GM23338 (cell line): ENCODE results near the gene GSTK1. TPM values are rescaled to one million over a fixed set of nuclear protein-coding genes. Genes with fewer than 3 reads are reported as not detected.

Experiments used
- ATAC-seq: fragments of 200-7000 bp; cut with Tn5 transposase; 3 replicates; pipeline ENCODE4 v1.9.1; 2020
- DNase-seq: peaks from one replicate; pipeline ENCODE4 v3.0.0-alpha.2; 2015; ENCODE audit warnings: low spot score
- H2AFZ ChIP-seq: fragments of 200-600 bp; sonication (generic); 2 replicates; pipeline ENCODE4 v1.8.0; 2016; ENCODE audit warnings: antibody characterized with exemption, mild to moderate bottlenecking, moderate library complexity
- H3F3A ChIP-seq: fragments of 200-600 bp; sonication (generic); replicated peaks from 2 replicates; pipeline ENCODE4 v1.8.0; 2017; ENCODE audit warnings: antibody characterized with exemption, mixed run types, low read depth
- H3K27ac ChIP-seq: fragments of 200-600 bp; sonication (generic); 2 replicates; pipeline ENCODE4 v1.6.1; 2016; ENCODE audit warnings: low read depth
- H3K27me3 ChIP-seq: fragments of 200-600 bp; sonication (generic); 2 replicates; pipeline ENCODE4 v1.8.0; 2016; ENCODE audit warnings: mild to moderate bottlenecking, mixed run types, moderate library complexity; ENCODE audit not compliant: insufficient read depth
- H3K36me3 ChIP-seq: fragments of 200-600 bp; sonication (generic); 2 replicates; pipeline ENCODE4 v1.8.0; 2016; ENCODE audit warnings: mild to moderate bottlenecking; ENCODE audit not compliant: insufficient read depth
- H3K4me1 ChIP-seq: fragments of 200-600 bp; sonication (generic); 2 replicates; pipeline ENCODE4 v1.8.0; 2016; ENCODE audit warnings: mild to moderate bottlenecking, moderate library complexity; ENCODE audit not compliant: insufficient read depth
- H3K4me2 ChIP-seq: fragments of 200-600 bp; sonication (generic); 2 replicates; pipeline ENCODE4 v1.7.1; 2017; ENCODE audit warnings: mixed run types
- H3K4me3 ChIP-seq: fragments of 200-600 bp; sonication (generic); 2 replicates; pipeline ENCODE4 v1.6.1; 2016; ENCODE audit warnings: mixed run types
- H3K79me2 ChIP-seq: fragments of 200-600 bp; sonication (generic); replicated peaks from 2 replicates; pipeline ENCODE4 v1.8.0; 2017; ENCODE audit warnings: mild to moderate bottlenecking; ENCODE audit not compliant: insufficient read depth
- H3K9me2 ChIP-seq: fragments of 200-600 bp; sonication (generic); 2 replicates; pipeline ENCODE4 v1.8.0; 2017; ENCODE audit not compliant: insufficient read depth
- H4K20me1 ChIP-seq: fragments of 200-600 bp; sonication (generic); replicated peaks from 2 replicates; pipeline ENCODE4 v1.8.0; 2017; ENCODE audit warnings: mild to moderate bottlenecking; ENCODE audit not compliant: insufficient read depth
- H3K27ac Mint-ChIP-seq: 2 replicates; pipeline ENCODE4 v1.8.0; 2020; ENCODE audit warnings: inconsistent platforms, mild to moderate bottlenecking, moderate library complexity, mixed read lengths
- H3K27me3 Mint-ChIP-seq: 3 replicates; pipeline ENCODE4 v1.8.0; 2022; ENCODE audit warnings: low read depth, mild to moderate bottlenecking, moderate library complexity, mixed read lengths, inconsistent platforms; ENCODE audit not compliant: insufficient read depth, poor library complexity
- H3K36me3 Mint-ChIP-seq: 3 replicates; pipeline ENCODE4 v1.8.0; 2021; ENCODE audit warnings: low read depth, mild to moderate bottlenecking, inconsistent platforms, moderate library complexity, mixed read lengths
- H3K4me1 Mint-ChIP-seq: 3 replicates; pipeline ENCODE4 v1.8.0; 2020; ENCODE audit warnings: mild to moderate bottlenecking, inconsistent platforms, mixed read lengths
- H3K4me3 Mint-ChIP-seq: 3 replicates; pipeline ENCODE4 v1.8.0; 2021; ENCODE audit warnings: moderate library complexity, mild to moderate bottlenecking, inconsistent platforms, mixed read lengths
- H3K9me3 Mint-ChIP-seq: 3 replicates; pipeline ENCODE4 v1.8.0; 2020; ENCODE audit warnings: moderate library complexity, mild to moderate bottlenecking, inconsistent platforms, mixed read lengths
- CREB1 ChIP-seq: fragments of 250-450 bp; sonication (Bioruptor Pico); IDR thresholded peaks from 2 replicates; pipeline ENCODE4 v1.5.0; 2020; ENCODE audit warnings: low read depth, mild to moderate bottlenecking, moderate library complexity
- CTCF ChIP-seq, 2 experiments: fragments of 200-600 bp in 1 of 2; sonication (generic) in 1 of 2; conservative IDR thresholded peaks; 2 replicates each; pipeline versions ENCODE4 v1.5.1 to v1.6.1; 2016 to 2017; ENCODE audit warnings: antibody characterized with exemption in 2 of 2, low read depth in 2 of 2, mild to moderate bottlenecking in 2 of 2, moderate library complexity in 1 of 2
- ETS1 ChIP-seq: IDR thresholded peaks from 2 replicates; pipeline ENCODE4 v1.6.1; 2016; ENCODE audit warnings: antibody characterized with exemption
- EZH2 ChIP-seq: fragments of 200-600 bp; sonication (generic); IDR thresholded peaks from one replicate; pipeline ENCODE4 v1.8.0; 2017; ENCODE audit warnings: antibody characterized with exemption, mild to moderate bottlenecking, low read depth; ENCODE audit not compliant: unreplicated experiment
- EZH2phosphoT487 ChIP-seq: fragments of 200-600 bp; sonication (generic); IDR thresholded peaks from one replicate; pipeline ENCODE4 v1.8.1; 2018; ENCODE audit warnings: antibody characterized with exemption; ENCODE audit not compliant: unreplicated experiment
- JUNB ChIP-seq: IDR thresholded peaks from one replicate; pipeline ENCODE4 v1.6.1; 2016; ENCODE audit warnings: antibody characterized with exemption; ENCODE audit not compliant: unreplicated experiment
- NANOG ChIP-seq: IDR thresholded peaks from 2 replicates; pipeline ENCODE4 v1.6.1; 2016; ENCODE audit warnings: antibody characterized with exemption, borderline replicate concordance
- POLR2AphosphoS5 ChIP-seq: IDR thresholded peaks from 2 replicates; pipeline ENCODE4 v1.6.1; 2016; ENCODE audit warnings: antibody characterized with exemption, low read depth
- STAT1 ChIP-seq: IDR thresholded peaks from one replicate; pipeline ENCODE4 v1.6.1; 2016; ENCODE audit warnings: antibody characterized with exemption; ENCODE audit not compliant: unreplicated experiment
- ZNF114 ChIP-seq: fragments of 250-450 bp; sonication (Bioruptor Pico); IDR thresholded peaks from 2 replicates; pipeline ENCODE4 v1.5.0; 2020; ENCODE audit warnings: mild to moderate bottlenecking, moderate library complexity
- ZNF331 ChIP-seq: fragments of 250-450 bp; sonication (Bioruptor Pico); IDR thresholded peaks from 2 replicates; pipeline ENCODE4 v1.5.0; 2020; ENCODE audit warnings: low read depth, mild to moderate bottlenecking, moderate library complexity
- ZNF462 ChIP-seq: fragments of 250-450 bp; sonication (Bioruptor Pico); IDR thresholded peaks from 2 replicates; pipeline ENCODE4 v1.5.0; 2020; ENCODE audit warnings: mild to moderate bottlenecking, moderate library complexity
- polyA plus RNA-seq: library from polyadenylated mRNA; unstranded; fragments of >200 nt; fragmentation: Nextera tagmentation; extraction: Ambion mirVana; gene quantifications from 2 replicates; pipeline ENCODE4 v1.2.1, GENCODE V29; 2016
- total RNA-seq: library from RNA; depleted of rRNA; stranded (reverse); fragments of >200 nt; shearing (Covaris generic); gene quantifications from 2 replicates; pipeline ENCODE4 v1.2.3, GENCODE V29; 2014
- TF ChIP-seq, protein P1 (sequence below): IDR thresholded peaks from one replicate; pipeline ENCODE4 v1.6.1; 2018; ENCODE audit warnings: antibody characterized with exemption; ENCODE audit not compliant: unreplicated experiment

The GSTK1 gene
- total and polyA plus RNA-seq, 2 experiments from 2014 or later = 26.4 to 27.5 TPM

DNA sequence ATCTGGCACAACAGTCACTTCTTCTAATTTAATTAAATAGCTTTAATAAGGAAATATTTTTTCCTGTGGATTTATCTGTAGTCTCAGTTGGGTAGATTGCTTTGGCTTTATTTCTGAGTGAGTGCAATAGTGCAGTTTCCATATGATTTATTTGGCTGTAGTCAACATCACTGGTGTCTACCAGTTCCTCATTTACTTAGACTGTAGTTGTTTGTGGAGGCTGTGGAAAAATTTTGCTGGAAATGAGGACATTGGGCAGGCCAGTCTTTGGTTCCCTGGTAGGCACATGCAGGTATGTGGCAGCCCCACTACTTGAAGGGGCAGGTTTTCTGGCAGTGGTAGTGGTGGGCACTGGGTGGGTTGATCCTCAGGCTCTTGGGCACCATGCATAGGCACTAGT, 25.9 kb upstream of the GSTK1 start:
- Mint-ChIP-seq H3K27ac (no peak overlapping the region), H3K4me1 (no peaks in the 10 kb centered on the region; the same call in 2 of the 3 replicates), H3K27me3 (peaks cover 5% of the 10 kb centered on the region), H3K4me3 (no peak overlapping the region), H3K9me3 (peaks cover 17% of the 10 kb centered on the region), H3K36me3 (no peaks in the 10 kb centered on the region)
- H2AFZ ChIP-seq = no peak overlapping the region
- H3K4me2 ChIP-seq = no peak overlapping the region
- H3F3A ChIP-seq = no peaks in the 10 kb centered on the region
- no peaks in the 10 kb centered on the region for H4K20me1 ChIP-seq
- H3K27me3 ChIP-seq = no peaks in the 10 kb centered on the region
- H3K79me2 ChIP-seq = no peaks in the 10 kb centered on the region
- no peak for TF ChIP-seq POLR2AphosphoS5
- no peak for TF ChIP-seq STAT1
- TF ChIP-seq ETS1 = no peak
- no peak for TF ChIP-seq NANOG
- no peak for TF ChIP-seq EZH2
- TF ChIP-seq ZNF331 = no peak
- TF ChIP-seq, protein P1, sequence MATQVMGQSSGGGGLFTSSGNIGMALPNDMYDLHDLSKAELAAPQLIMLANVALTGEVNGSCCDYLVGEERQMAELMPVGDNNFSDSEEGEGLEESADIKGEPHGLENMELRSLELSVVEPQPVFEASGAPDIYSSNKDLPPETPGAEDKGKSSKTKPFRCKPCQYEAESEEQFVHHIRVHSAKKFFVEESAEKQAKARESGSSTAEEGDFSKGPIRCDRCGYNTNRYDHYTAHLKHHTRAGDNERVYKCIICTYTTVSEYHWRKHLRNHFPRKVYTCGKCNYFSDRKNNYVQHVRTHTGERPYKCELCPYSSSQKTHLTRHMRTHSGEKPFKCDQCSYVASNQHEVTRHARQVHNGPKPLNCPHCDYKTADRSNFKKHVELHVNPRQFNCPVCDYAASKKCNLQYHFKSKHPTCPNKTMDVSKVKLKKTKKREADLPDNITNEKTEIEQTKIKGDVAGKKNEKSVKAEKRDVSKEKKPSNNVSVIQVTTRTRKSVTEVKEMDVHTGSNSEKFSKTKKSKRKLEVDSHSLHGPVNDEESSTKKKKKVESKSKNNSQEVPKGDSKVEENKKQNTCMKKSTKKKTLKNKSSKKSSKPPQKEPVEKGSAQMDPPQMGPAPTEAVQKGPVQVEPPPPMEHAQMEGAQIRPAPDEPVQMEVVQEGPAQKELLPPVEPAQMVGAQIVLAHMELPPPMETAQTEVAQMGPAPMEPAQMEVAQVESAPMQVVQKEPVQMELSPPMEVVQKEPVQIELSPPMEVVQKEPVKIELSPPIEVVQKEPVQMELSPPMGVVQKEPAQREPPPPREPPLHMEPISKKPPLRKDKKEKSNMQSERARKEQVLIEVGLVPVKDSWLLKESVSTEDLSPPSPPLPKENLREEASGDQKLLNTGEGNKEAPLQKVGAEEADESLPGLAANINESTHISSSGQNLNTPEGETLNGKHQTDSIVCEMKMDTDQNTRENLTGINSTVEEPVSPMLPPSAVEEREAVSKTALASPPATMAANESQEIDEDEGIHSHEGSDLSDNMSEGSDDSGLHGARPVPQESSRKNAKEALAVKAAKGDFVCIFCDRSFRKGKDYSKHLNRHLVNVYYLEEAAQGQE = no peak
- no peak for TF ChIP-seq ZNF114 (CRISPR knock-in tag)
- TF ChIP-seq JUNB = no peak
- no peak for TF ChIP-seq CREB1
- TF ChIP-seq EZH2phosphoT487 = no peak
- TF ChIP-seq CTCF (conservative IDR thresholded peaks at IDR 0.05; ENCODE audit: low read depth in 2 of 2) = no peak
- TF ChIP-seq ZNF462 (CRISPR knock-in tag) = no peak
- H3K4me3 ChIP-seq = no peak overlapping the region
- no peak overlapping the region for H3K27ac ChIP-seq
- no peak for DNase-seq
- H3K9me2 ChIP-seq = no peaks in the 10 kb centered on the region
- no peaks in the 10 kb centered on the region for H3K4me1 ChIP-seq
- H3K36me3 ChIP-seq = no peaks in the 10 kb centered on the region
- ATAC-seq = no peak
